B cell (primary cell): Measurements from ENCODE around the gene BTBD10.

Experiments
- EZH2 ChIP-seq: IDR thresholded peaks from 2 replicates; pipeline ENCODE4 v1.6.1; 2012; ENCODE audit warnings: borderline replicate concordance, low read depth, mild to moderate bottlenecking, moderate library complexity, low read length; ENCODE audit not compliant: insufficient read depth, poor library complexity, severe bottlenecking
- TF ChIP-seq, protein P1 (sequence below): fragments of 200-600 bp; IDR thresholded peaks from one replicate; pipeline ENCODE4 v1.8.0; 2022; ENCODE audit warnings: antibody characterized with exemption, mild to moderate bottlenecking

DNA sequence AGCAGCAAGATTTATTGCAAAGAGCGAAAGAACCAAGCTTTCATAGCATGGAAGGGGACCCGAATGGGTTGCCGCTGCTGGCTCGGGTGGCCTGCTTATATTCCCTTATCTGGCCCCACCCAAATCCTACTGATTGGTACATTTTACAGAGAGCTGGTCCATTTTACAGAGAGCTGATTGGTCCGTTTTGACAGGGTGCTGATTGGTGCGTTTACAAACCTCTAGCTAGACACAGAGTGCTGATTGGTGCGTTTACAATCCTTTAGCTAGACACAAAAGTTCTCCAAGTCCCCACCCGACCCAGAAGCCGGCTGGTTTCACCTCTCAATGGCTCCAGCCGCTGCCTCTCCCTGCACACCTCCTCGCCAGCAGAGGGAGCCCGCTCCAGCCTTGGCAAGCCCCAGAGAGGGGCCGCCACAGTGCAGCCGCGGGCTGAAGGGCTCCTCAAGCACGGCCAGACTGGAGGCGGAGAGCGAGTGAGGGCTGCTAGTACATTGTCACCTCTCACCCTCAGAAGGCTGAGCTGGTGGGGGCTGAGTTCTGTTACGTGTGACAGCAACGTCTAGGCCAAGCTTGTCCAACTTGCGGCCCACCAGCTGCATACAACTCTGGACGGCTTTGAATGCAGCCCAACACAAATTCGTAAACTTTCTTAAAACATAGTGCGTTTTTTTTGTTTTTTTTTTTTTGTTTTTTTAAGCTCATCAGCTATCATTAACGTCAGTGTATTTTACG is 24.1 kb upstream of the BTBD10 start:
- TF ChIP-seq, protein P1, sequence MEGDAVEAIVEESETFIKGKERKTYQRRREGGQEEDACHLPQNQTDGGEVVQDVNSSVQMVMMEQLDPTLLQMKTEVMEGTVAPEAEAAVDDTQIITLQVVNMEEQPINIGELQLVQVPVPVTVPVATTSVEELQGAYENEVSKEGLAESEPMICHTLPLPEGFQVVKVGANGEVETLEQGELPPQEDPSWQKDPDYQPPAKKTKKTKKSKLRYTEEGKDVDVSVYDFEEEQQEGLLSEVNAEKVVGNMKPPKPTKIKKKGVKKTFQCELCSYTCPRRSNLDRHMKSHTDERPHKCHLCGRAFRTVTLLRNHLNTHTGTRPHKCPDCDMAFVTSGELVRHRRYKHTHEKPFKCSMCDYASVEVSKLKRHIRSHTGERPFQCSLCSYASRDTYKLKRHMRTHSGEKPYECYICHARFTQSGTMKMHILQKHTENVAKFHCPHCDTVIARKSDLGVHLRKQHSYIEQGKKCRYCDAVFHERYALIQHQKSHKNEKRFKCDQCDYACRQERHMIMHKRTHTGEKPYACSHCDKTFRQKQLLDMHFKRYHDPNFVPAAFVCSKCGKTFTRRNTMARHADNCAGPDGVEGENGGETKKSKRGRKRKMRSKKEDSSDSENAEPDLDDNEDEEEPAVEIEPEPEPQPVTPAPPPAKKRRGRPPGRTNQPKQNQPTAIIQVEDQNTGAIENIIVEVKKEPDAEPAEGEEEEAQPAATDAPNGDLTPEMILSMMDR = peak; percentile 35
- no peak for TF ChIP-seq EZH2
